ENCODE results near the gene YIPF6.
"Not testable (repeated sequence)": the region's sequence is repeated elsewhere in the genome, so short reads cannot be mapped to it uniquely, and the experiment has no call there.

Gene YIPF6

DNA sequence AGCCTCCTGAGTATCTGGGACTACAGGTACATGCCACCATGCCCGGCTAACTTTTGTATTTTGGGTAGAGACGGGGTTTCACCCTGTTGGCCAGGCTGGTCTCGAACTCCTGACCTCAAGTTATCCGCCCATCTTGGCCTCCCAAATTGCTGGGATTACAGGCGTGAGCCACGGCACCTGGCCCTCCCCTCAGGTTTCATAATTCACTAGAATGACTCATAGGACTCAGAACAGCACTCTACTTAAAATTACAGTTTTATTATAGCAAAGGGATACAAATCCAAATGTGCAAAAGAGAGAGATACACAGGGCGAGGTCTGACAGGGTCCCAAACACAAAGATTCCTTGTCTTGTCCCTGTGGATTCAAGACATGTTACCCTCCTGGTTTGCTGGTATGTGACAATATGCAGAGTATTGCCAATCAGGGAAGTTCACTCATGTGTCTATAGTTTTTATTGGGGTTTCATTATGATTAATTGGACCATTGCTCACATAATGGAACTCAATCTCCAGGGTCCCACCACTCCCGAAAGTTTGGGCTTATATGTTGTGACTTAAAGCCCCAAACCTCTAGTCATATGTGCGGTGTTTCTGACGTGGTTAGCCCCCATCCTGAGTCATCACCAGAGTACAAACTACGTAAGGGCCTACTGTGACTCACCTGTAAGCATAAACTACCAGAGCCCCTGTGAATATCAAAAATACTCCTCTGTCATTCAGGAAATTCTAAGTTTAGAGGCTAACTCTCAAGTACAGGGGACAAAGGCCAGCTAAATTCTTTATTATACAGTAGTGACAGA lies 5.2 kb downstream of the YIPF6 start:
- DNase-seq = no peak

DNA sequence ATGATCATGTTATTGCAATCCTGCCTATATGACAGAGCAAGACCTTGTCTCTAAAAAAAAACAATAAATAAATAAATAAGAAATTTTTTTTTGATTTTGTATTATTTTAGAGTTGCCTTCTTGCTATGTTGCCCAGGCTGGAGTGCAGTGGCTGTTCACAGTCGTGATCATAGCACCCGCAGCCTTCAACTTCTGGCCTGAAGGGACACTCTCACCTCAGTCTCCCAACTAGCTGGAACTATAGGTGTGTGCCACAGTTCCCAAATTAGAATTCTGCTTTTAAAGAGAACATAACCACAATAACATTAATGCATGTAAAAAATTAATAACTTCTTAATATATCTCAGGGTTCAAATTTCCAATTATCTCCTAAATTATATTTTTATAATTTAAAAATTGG lies 7.8 kb downstream of the YIPF6 start:
- no peak for DNase-seq

- no peak for DNase-seq
Observed at GRCh38 chrX:68508799-68509198, 9.9 kb downstream of the YIPF6 start.

GRCh38 chrX:68511255-68511654 lies 12.4 kb downstream of the YIPF6 start:
- peak in 9 of 51 donors; percentile 0 to 14 (median 1) for DNase-seq

- not testable (repeated sequence) for DNase-seq
Observed at GRCh38 chrX:68524680-68525079, 25.8 kb downstream of the YIPF6 start.

DNA sequence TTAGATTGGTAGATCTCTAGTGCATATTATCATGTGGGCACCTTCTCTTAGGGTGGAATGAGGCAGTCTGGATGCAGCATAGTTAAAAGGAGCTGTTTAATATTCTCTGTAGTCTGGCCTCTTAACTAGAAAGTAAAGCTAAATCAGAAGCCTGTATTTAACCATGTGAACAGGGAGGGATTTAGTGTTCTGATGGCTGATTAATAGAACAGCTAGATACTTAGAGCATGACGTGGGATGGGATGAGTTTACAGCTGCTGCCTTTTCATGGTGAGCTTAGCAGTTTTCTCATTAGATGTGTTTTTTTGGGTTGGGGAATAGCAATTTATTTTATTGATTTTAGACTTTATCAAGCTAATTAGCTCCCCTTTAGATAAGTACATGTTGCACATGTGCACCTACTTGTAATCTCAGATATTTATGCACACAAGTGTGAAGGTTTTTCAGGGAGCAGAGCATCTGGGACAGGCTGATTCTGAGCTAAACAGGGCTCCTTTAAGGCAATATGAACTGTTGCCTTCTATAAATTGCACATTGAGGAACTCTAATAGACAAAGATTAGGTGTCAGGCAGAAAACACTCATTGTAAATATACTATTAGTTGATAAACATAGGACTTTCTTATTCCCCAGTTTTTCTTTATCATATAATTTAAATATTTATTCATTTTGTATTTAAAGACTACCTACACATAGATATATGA lies 34.1 kb downstream of the YIPF6 start:
- DNase-seq = peak in 1 of 51 donors; percentile 1

DNA sequence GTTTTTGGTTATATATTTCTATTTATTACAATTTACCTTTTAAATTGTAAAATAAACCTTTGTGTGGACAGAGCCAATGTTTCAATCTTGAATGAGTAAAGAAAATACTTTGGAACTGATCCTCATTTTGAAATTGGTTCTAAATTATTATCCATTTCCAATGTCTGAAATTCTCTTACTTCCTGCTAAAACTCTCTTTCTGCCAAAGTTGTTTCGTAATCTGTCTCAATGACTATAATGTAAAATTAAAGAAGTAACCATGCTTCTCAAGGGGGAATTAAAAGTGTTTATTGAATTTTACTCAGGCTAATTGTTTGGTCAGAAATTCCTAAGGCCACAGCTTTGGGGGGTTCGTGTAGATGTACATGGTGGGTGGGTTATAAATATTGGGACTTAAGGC lies 34.8 kb downstream of the YIPF6 start:
- no peak for DNase-seq

- no peak for DNase-seq
Observed at GRCh38 chrX:68534691-68535090, 35.8 kb downstream of the YIPF6 start.

DNA sequence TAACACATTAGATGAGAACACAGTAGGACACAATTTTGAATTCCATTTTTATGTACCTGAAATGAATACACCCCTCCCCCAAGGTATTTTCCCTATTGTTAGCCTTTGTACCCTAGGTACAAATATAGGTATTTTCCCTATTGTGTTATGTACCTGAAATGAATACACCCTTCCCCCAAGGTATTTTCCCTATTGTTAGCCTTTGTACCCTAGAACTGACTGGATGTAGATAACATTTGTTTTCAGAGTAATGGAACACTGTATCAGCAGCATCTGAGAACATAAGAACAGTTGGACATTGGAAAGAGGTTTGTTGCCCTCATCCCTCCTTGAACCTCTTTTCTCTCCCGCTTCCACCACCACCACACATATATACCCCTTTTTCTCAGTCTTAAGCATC lies 37.6 kb downstream of the YIPF6 start:
- no peak for DNase-seq

DNA sequence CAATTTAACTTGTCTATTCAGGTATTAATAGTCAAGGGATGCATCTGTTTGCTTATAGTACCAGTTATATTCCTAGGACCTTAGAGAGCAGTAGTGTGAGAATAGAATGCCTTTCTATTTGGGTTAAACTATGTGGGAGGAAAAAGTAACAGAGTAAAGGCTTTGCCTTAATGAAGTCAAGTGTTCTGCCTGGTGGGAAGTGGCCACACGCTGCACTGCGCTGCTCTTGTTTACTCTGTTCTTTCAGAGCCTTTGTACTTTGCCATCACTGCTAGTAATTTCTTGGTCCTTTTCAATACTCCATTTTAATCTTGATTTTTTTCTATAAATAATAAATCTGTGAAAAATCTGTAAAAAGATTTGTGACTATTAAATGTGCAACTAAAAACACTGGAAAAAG lies 38.0 kb downstream of the YIPF6 start:
- no peak for DNase-seq

DNA sequence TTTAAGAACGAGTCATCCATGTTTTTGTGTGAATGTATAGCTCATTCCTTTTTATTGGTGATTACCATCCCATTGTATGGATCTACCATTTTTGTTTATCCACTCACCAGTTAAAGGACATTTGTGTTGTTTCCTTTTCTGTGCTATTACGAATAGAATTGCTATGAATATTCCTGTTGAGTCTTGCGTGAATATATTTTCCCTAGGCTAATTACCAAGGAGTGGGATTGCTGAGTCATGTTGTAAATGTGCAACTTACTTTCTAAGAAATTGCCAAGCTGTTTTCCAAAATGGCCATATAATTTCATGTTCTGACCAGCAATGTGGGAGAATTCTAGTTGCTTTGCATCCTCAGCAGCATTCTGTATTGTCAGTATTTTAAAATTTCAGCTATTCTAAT lies 51.3 kb downstream of the YIPF6 start:
- no peak for DNase-seq

GRCh38 chrX:68556036-68556435 lies 57.2 kb downstream of the YIPF6 start:
- no peak for DNase-seq

DNA sequence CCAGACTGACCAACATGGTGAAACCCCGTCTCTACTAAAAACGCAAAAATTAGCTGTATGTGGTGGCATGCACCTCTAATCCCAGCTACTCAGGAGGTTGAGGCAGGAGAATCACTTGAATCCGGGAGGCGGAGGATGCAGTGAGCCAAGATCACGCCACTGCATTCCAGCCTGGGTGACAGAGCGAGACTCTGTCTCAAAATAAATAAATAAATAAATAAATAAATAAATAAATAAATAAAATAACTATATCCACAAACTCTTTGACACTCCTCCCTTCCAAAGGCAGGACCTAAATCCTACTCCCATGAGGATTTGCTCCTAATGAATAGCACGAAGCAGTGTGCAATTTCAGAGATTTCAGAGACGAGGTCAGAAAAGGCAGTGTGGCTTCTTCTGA lies 58.3 kb downstream of the YIPF6 start:
- DNase-seq = not testable (repeated sequence)

- DNase-seq = not testable (repeated sequence)
Observed at GRCh38 chrX:68559905-68560304, 61.1 kb downstream of the YIPF6 start.

- no peak for DNase-seq
Observed at GRCh38 chrX:68568136-68568535, 69.3 kb downstream of the YIPF6 start.

- DNase-seq = no peak
Observed at GRCh38 chrX:68570598-68570997, 71.7 kb downstream of the YIPF6 start.

DNA sequence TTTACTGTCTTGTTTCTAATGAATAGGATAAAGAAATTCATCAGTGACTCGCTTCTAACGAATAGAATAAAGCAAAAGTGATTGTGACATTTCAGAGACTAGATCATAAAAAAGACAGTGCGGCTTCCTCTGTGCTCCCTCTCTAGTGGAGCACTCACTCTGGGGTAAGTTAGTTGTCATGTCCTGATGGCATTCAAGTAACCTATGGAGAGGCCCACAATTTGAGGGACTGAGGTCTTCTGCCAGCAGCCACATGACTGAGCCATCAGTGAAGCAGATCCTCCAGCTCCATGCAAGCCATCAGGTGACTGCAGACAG lies 72.4 kb downstream of the YIPF6 start:
- no peak for DNase-seq

DNA sequence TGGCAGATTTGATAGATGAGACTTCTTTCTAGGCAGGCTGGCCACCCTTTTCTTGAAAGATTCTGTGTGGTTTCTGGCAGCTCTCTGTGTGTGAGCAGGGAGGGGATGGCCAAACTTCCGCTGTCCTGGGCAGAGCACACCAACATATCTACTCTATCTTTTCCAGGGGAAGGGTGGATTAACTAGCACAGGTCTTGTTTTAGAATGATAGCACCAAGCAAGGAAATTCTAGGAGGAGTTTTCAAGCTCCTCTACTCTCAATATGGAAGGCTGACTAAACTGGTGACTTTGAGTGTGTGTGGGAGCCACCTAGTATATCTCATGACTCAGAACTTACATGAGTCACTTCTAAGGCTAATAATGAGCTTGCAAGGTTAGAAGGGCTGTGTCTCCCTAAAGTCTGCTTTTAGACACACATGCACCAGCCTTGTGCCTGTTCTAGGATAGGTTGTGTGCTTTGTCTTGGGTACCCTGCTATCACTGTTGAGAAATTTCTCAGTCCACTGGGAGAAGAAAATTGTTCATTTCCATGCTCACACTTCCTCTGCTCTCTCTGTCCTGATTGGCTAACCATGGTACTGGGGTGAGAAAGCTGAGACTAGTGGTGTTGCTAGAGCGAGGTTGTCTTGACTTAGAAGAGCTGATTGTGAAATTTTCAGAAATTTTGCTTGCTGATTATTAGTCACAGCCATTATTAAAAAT lies 72.9 kb downstream of the YIPF6 start:
- DNase-seq = peak in 1 of 51 donors; percentile 22

DNA sequence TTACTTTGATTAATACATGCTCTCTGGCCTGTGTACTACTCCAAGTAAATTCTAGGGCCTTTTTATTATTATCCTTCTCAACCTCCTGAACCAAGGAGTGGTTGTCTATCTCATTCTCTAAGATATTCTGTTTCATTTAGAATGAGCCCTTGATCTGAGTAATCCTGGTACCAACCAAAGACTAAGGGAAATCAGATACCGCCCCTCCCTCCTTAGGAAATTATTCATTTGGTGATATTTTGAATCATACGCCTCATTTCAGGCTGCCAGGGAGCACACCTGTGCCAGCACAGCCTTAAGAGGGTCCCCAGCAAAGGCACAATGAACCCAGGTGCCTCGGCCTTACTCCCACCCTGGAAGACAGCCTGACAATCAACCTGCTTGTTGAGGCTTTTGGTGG lies 75.4 kb downstream of the YIPF6 start:
- DNase-seq = no peak

DNA sequence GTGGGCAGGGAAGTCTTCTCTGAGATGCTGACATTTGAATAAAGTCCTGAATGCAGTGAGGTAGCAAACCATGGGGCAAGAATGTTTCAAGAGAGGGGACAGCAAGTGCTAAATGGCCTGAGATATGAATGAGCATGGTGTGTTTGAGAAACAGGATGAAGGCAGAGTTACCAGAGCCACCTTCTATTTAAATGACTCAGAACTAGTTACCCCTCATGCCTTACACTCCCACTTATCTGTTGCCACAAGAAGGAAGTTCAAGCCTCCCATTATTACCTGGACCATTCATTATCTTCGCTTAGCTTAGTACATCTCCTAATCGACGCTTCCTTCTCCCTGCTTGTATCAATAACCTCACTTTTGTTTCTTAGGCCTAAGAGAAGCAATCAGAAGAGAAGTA lies 81.0 kb downstream of the YIPF6 start:
- DNase-seq = no peak

DNA sequence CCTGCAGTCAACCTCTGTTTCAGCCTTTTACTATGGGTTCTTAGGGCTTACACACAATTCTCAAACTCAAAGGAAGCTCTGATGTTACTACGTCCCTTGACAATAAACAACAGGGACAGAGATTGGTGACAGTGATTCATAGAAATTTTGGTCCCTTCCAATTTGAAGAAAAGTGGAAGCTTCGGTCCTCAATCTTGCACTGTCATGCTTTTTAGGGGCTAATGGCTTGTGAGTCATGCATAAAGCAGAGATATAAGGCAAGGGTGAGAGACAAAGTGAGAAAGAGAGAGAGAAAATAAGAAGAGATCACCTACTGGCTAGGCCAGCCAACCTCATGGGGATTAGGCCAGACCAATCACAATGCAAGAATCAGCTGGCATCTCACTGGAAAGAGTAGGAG lies 85.4 kb downstream of the YIPF6 start:
- no peak for DNase-seq
